ENCODE results near the gene ZCCHC10.
"Not testable (repeated sequence)": the region's sequence is repeated elsewhere in the genome, so short reads cannot be mapped to it uniquely, and the experiment has no call there.

DNA sequence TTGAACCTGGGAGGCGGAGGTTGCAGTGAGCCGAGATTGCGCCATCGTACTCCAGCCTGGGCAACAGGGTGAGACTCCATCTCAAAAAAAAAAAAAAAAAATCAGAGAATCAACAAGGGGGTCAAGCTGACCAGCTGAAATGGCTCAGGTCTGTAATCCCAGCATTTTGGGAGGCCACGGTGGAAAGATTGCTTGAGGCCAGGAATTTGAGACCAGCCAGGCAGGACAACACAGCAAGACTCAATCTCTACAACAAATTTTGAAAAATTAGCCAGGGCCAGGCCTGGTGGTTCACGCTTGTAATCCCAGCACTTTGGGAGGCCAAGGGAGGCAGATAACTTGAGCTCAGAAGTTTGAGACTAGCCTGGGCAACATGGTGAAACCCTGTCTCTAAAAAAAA lies 17.9 kb downstream of the ZCCHC10 start:
- TF ChIP-seq, protein P1, sequence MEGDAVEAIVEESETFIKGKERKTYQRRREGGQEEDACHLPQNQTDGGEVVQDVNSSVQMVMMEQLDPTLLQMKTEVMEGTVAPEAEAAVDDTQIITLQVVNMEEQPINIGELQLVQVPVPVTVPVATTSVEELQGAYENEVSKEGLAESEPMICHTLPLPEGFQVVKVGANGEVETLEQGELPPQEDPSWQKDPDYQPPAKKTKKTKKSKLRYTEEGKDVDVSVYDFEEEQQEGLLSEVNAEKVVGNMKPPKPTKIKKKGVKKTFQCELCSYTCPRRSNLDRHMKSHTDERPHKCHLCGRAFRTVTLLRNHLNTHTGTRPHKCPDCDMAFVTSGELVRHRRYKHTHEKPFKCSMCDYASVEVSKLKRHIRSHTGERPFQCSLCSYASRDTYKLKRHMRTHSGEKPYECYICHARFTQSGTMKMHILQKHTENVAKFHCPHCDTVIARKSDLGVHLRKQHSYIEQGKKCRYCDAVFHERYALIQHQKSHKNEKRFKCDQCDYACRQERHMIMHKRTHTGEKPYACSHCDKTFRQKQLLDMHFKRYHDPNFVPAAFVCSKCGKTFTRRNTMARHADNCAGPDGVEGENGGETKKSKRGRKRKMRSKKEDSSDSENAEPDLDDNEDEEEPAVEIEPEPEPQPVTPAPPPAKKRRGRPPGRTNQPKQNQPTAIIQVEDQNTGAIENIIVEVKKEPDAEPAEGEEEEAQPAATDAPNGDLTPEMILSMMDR (conservative IDR thresholded peaks at IDR 0.05; ENCODE audit: low read depth, low read length) = not testable (repeated sequence)
- TF ChIP-seq, protein P2, sequence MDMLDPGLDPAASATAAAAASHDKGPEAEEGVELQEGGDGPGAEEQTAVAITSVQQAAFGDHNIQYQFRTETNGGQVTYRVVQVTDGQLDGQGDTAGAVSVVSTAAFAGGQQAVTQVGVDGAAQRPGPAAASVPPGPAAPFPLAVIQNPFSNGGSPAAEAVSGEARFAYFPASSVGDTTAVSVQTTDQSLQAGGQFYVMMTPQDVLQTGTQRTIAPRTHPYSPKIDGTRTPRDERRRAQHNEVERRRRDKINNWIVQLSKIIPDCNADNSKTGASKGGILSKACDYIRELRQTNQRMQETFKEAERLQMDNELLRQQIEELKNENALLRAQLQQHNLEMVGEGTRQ (IDR thresholded peaks at IDR 0.05; ENCODE audit: low read depth, low read length) = not testable (repeated sequence)
- not testable (repeated sequence) for TF ChIP-seq POLR2A (IDR thresholded peaks at IDR 0.05; ENCODE audit: low read depth, low read length); CHD1 (IDR thresholded peaks at IDR 0.05; ENCODE audit: low read depth, low read length); CEBPB (IDR thresholded peaks at IDR 0.05; ENCODE audit: low read depth, low read length); MXI1 (IDR thresholded peaks at IDR 0.05; ENCODE audit: borderline replicate concordance, low read depth, low read length); RAD21 (IDR thresholded peaks at IDR 0.05; ENCODE audit: low read length); SMC3 (IDR thresholded peaks at IDR 0.05; ENCODE audit: low read depth, low read length); RFX5 (IDR thresholded peaks at IDR 0.05; ENCODE audit: low read depth, low read length); MAZ (IDR thresholded peaks at IDR 0.05; ENCODE audit: borderline replicate concordance, low read depth, low read length); FOS (IDR thresholded peaks at IDR 0.05; ENCODE audit: low read depth, low read length); BHLHE40 (IDR thresholded peaks at IDR 0.05; ENCODE audit: low read depth, low read length); RCOR1 (IDR thresholded peaks at IDR 0.05; ENCODE audit: insufficient replicate concordance, low read length)
- TF ChIP-seq, protein P3, sequence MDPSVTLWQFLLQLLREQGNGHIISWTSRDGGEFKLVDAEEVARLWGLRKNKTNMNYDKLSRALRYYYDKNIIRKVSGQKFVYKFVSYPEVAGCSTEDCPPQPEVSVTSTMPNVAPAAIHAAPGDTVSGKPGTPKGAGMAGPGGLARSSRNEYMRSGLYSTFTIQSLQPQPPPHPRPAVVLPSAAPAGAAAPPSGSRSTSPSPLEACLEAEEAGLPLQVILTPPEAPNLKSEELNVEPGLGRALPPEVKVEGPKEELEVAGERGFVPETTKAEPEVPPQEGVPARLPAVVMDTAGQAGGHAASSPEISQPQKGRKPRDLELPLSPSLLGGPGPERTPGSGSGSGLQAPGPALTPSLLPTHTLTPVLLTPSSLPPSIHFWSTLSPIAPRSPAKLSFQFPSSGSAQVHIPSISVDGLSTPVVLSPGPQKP (IDR thresholded peaks at IDR 0.05; ENCODE audit: borderline replicate concordance, low read depth, low read length) = not testable (repeated sequence)
